Esophagus squamous epithelium (tissue), 5 donors: Measurements from ENCODE around the gene DIS3L2. TPM values are rescaled to one million over a fixed set of nuclear protein-coding genes. Genes with fewer than 3 reads are reported as not detected.
"Not testable (repeated sequence)": the region's sequence is repeated elsewhere in the genome, so short reads cannot be mapped to it uniquely, and the experiment has no call there.

Experiments used
- DNase-seq: peaks from one replicate; lab custom pipeline; 2025; lab: John Stamatoyannopoulos, UW
- H3K27ac ChIP-seq, 4 donors: fragments of 200-600 bp; sonication (generic); one replicate each; pipeline ENCODE4 v1.5.1; 2016 to 2019; ENCODE audit warnings: mild to moderate bottlenecking in 1 of 4
- H3K27me3 ChIP-seq, 4 donors: fragments of 200-600 bp; sonication (generic); 1 replicate in 3 of 4; 2 replicates in 1 of 4; pipeline versions ENCODE4 v1.5.1 to v1.6.0; 2017 to 2021; ENCODE audit warnings: antibody characterized with exemption in 1 of 4
- H3K36me3 ChIP-seq, 3 donors: fragments of 200-600 bp; sonication (generic); one replicate each; pipeline ENCODE4 v1.5.1; 2016 to 2019
- H3K4me1 ChIP-seq, 3 donors: fragments of 200-600 bp; sonication (generic); one replicate each; pipeline ENCODE4 v1.5.1; 2017 to 2019
- H3K4me3 ChIP-seq, 4 donors: fragments of 200-600 bp; sonication (generic); 1 replicate in 3 of 4; 2 replicates in 1 of 4; pipeline ENCODE4 v1.5.1; 2016 to 2019; ENCODE audit warnings: mild to moderate bottlenecking in 2 of 4, moderate library complexity in 1 of 4
- H3K9me3 ChIP-seq, 3 donors: fragments of 200-600 bp; sonication (generic); one replicate each; pipeline ENCODE4 v1.5.1; 2016 to 2019
- CTCF ChIP-seq, 6 experiments: fragments of 450-650 bp in 4 of 6; fragments of 200-600 bp in 2 of 6; sonication (generic) in 2 of 6; IDR thresholded peaks; one replicate each; pipeline ENCODE4 v1.5.1; 2016 to 2019; ENCODE audit warnings: antibody characterized with exemption in 6 of 6, mild to moderate bottlenecking in 4 of 6, moderate library complexity in 4 of 6
- POLR2A ChIP-seq, 4 donors: fragments of 450-650 bp; IDR thresholded peaks; one replicate each; pipeline ENCODE4 v1.6.1; 2017; ENCODE audit warnings: antibody characterized with exemption in 4 of 4, mild to moderate bottlenecking in 4 of 4, moderate library complexity in 3 of 4
- WGBS, 2 donors: methylation state at CpG; one replicate each; pipeline ENCODE4 v1.1.5; 2018; 5-methylcytosine and 5-hydroxymethylcytosine counted together
- intact Hi-C: fragments of 100-400 bp; cut with DNase I; formaldehyde crosslinking; loops from one replicate; pipeline ENCODE4 v1.15.0; 2022
- total RNA-seq, 4 donors: library from RNA; depleted of rRNA; stranded (reverse); fragments of >200 nt; gene quantifications; one replicate each; pipeline ENCODE4 v1.1.0, GENCODE V29; 2016
- donor health status: DM: yes; HTN: yes; CAD: no.

Gene DIS3L2
- total RNA-seq, 4 donors from 2014 or later, result 14.5 to 42.8 (median 32.4) TPM

DNA sequence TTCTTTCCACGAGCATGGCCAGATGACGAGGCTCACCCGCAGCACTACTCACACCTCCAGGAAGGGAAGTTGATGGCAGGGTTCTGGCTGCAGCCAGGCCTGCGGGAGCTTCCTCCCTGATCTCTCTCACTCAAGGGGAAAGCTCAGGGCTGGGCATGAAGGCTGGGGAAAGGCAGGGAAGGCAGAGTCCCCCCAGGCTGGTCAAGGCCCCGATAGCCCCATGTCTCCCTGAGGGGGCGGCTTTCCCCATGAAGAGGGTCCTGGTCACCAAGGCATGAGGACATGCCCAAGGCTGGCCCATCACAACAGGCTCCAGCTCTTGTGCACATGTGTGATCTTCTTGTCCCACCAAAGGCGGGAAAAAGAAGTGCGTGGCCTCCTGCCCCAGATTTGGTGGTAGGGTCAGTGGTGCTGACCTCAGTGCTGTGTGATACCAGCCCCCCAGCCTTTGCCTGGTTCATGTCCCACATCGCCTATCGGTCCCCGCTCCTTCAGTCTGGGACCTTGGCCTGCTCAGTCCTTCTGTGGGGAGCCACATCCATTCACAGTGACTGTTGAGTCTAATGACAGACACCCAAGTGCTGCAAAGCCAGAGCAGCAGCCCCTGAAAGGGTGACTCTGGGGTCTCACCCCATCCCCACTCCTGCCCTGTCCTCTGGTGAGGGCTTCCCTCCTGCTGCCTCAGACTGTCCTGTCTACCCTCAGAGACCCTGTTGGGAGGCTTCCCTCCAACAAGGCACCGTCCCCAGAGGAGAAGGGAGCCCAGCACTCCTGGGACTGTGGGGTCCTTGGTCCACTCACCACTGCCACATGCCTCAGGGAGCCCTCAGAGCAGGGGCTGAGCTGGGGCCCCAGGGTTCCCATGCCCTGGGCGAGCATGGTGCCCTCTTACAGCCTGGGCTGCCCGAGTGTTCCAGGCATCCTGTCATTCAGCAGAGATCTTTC is 367.3 kb downstream of the DIS3L2 start:
- Histone ChIP-seq H3K9me3 (no peaks in the 10 kb centered on the region), H3K27ac (no peak overlapping the region), H3K36me3 (peaks cover 0 to 17% (median 0%) of the 10 kb centered on the region in 3 donors), H3K4me3 (no peak overlapping the region), H3K27me3 (no peaks in the 10 kb centered on the region), H3K4me1 (peaks cover 5 to 23% (median 7%) of the 10 kb centered on the region in 3 donors)
- TF ChIP-seq CTCF (IDR thresholded peaks at IDR 0.05) (no peak), POLR2A (IDR thresholded peaks at IDR 0.05) (no peak)
- WGBS, 2 donors, result 89 to 100% methylated on average over 2 to 5 of the region's 14 CpGs
- DNase-seq, result no peak
- intact Hi-C loops, result loop anchor here (5.0 kb wide), 1 partner anchor 421 kb away; no protein-coding TSS in a partner anchor

- H3K27ac ChIP-seq, result no peak overlapping the region
- H3K27me3 ChIP-seq, result no peaks in the 10 kb centered on the region
- TF ChIP-seq CTCF (IDR thresholded peaks at IDR 0.05) (no peak), POLR2A (IDR thresholded peaks at IDR 0.05) (no peak)
- intact Hi-C loops, result loop anchor here (5.0 kb wide), 1 partner anchor 422 kb away; no protein-coding TSS in a partner anchor
- H3K9me3 ChIP-seq, result no peaks in the 10 kb centered on the region
- H3K36me3 ChIP-seq, result peaks cover 0 to 26% (median 0%) of the 10 kb centered on the region in 3 donors
- no peak overlapping the region for H3K4me3 ChIP-seq
- peaks cover 5 to 26% (median 7%) of the 10 kb centered on the region in 3 donors for H3K4me1 ChIP-seq
- no peak for DNase-seq
- WGBS, 2 donors, result 67 to 97% methylated on average over 1 to 7 of the region's 15 CpGs
Observed at GRCh38 chr2:232329716-232330067, 368.2 kb downstream of the DIS3L2 start.

GRCh38 chr2:232330068-232330999 is 368.8 kb downstream of the DIS3L2 start:
- WGBS, 2 donors, result 66 to 97% methylated on average over 5 to 7 of the region's 17 CpGs
- Histone ChIP-seq H3K4me1 (peaks cover 5 to 25% (median 7%) of the 10 kb centered on the region in 3 donors), H3K27ac (no peak overlapping the region), H3K36me3 (peaks cover 0 to 30% (median 0%) of the 10 kb centered on the region in 3 donors), H3K4me3 (no peak overlapping the region), H3K9me3 (no peaks in the 10 kb centered on the region), H3K27me3 (no peaks in the 10 kb centered on the region)
- DNase-seq, result no peak
- intact Hi-C loops, result no loop called here
- no peak for TF ChIP-seq POLR2A (IDR thresholded peaks at IDR 0.05)
- TF ChIP-seq CTCF (IDR thresholded peaks at IDR 0.05), result no peak

GRCh38 chr2:232331061-232331460 is 369.5 kb downstream of the DIS3L2 start:
- Histone ChIP-seq H3K36me3 (peaks cover 0 to 38% (median 7%) of the 10 kb centered on the region in 3 donors), H3K4me1 (peaks cover 4 to 18% (median 5%) of the 10 kb centered on the region in 3 donors)
- H3K4me3 ChIP-seq, intact Hi-C loops, H3K9me3 ChIP-seq, H3K27ac ChIP-seq, DNase-seq, H3K27me3 ChIP-seq: not testable (repeated sequence)
- WGBS, 2 donors, result 80% methylated on average over 1 of the region's 11 CpGs; no CpG with 5 or more reads in 1 of the 2 donors

DNA sequence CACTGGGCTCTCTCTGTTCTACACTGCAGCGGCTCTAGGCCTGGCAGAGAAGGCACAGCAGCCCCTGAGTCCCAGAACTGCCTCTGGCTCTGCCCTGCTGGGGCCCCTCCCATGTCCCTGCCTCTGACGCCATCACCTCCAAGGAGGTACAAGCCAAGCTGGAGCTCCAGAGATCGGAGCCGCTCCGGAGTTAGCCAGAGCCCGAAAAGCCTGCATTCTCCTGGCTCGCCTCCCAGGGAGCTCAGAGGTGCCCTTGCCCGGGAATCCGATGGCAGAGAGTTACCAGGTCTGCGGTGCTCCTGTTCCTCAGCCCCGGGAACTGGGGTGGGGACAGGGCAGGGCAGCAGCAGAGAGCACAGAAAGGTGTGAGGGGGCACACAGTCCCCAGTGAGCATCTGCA is 370.1 kb downstream of the DIS3L2 start:
- WGBS, 2 donors, result 60% methylated on average over 1 of the region's 11 CpGs; no CpG with 5 or more reads in 1 of the 2 donors
- H3K9me3 ChIP-seq, H3K4me3 ChIP-seq, H3K27ac ChIP-seq, intact Hi-C loops, DNase-seq, H3K27me3 ChIP-seq: not testable (repeated sequence)
- H3K36me3 ChIP-seq, result peaks cover 0 to 44% (median 13%) of the 10 kb centered on the region in 3 donors
- peaks cover 0 to 12% (median 1%) of the 10 kb centered on the region in 3 donors for H3K4me1 ChIP-seq

DNA sequence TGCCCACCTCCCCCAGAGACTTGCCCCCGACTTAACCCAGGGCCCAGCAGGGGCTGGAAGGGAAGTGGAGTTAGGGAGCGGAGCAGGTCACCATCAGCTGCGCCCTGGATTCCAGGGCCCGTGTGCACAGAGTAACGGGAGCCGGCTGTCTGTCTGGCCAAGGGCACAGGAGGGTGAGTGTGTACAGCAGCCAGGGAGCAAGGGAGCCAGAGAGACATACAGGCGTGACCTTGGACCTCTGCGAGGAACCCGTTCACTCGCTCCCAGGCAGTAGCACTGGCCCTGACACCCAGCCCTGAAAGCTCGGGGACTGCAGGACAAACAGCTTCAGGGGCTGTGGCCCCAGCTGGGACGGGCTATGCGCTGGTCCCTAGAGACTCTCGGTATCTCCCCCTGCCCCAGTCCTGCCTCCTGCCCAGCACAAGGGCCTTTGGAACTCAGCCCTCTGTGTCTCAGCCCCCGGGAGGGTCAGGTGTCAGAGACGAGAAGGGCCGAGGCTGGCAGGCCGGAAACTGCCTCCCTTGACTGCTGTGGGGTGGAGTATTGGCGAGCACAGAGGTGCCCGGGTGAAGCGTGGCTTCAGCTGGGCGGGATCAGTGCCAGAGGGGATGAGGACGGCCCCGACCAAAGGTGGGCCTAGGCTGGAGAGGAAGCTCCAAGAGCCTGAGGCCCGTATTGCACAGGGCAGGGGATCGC is 370.9 kb downstream of the DIS3L2 start:
- DNase-seq, H3K27ac ChIP-seq, H3K4me3 ChIP-seq, H3K4me1 ChIP-seq, intact Hi-C loops, H3K27me3 ChIP-seq, H3K9me3 ChIP-seq: not testable (repeated sequence)
- WGBS, 2 donors, result no CpG with 5 or more reads among the region's 26 CpGs
- peaks cover 0 to 51% (median 14%) of the 10 kb centered on the region in 3 donors for H3K36me3 ChIP-seq
